ENCODE measurements around the gene GULP1.
A peak's percentile ranks its signal among the peaks of the same experiment; 100 is the strongest.
"Not testable (repeated sequence)": the region's sequence is repeated elsewhere in the genome, so short reads cannot be mapped to it uniquely, and the experiment has no call there.

GULP1 gene

GRCh38 chr2:188492751-188493150, 201.1 kb downstream of the GULP1 start:
- DNase-seq, result no peak

- no peak for DNase-seq
Measured at GRCh38 chr2:188494906-188495305, 203.2 kb downstream of the GULP1 start.

GRCh38 chr2:188495969-188496431, 204.3 kb downstream of the GULP1 start:
- no peak for DNase-seq

GRCh38 chr2:188497726-188498125, 206.1 kb downstream of the GULP1 start:
- DNase-seq, result no peak

GRCh38 chr2:188503975-188504374, 212.3 kb downstream of the GULP1 start:
- no peak for DNase-seq

GRCh38 chr2:188506843-188507242, 215.2 kb downstream of the GULP1 start:
- no peak for DNase-seq

- no peak for DNase-seq
Measured at GRCh38 chr2:188511346-188511745, 219.7 kb downstream of the GULP1 start.

- DNase-seq, result no peak
Measured at GRCh38 chr2:188512456-188512855, 220.8 kb downstream of the GULP1 start.

GRCh38 chr2:188515918-188516317, 224.2 kb downstream of the GULP1 start:
- no peak for DNase-seq

- no peak for DNase-seq
Measured at GRCh38 chr2:188517549-188518215, 226.0 kb downstream of the GULP1 start.

GRCh38 chr2:188518381-188518780, 226.7 kb downstream of the GULP1 start:
- DNase-seq, result no peak

- DNase-seq, result no peak
Measured at GRCh38 chr2:188519136-188519535, 227.5 kb downstream of the GULP1 start.

GRCh38 chr2:188522517-188522916, 230.8 kb downstream of the GULP1 start:
- no peak for DNase-seq

GRCh38 chr2:188523919-188524318, 232.2 kb downstream of the GULP1 start:
- no peak for DNase-seq

- DNase-seq, result peak; percentile 30
Measured at GRCh38 chr2:188524519-188525113, 232.9 kb downstream of the GULP1 start.

GRCh38 chr2:188526701-188527100, 235.0 kb downstream of the GULP1 start:
- no peak for DNase-seq

GRCh38 chr2:188527141-188527540, 235.5 kb downstream of the GULP1 start:
- no peak for DNase-seq

GRCh38 chr2:188527581-188527993, 235.9 kb downstream of the GULP1 start:
- no peak for DNase-seq

GRCh38 chr2:188529710-188530109, 238.0 kb downstream of the GULP1 start:
- DNase-seq, result no peak

GRCh38 chr2:188534875-188535274, 243.2 kb downstream of the GULP1 start:
- DNase-seq, result no peak

GRCh38 chr2:188551671-188552070, 260.0 kb downstream of the GULP1 start:
- DNase-seq, result no peak

GRCh38 chr2:188557081-188557480, 265.4 kb downstream of the GULP1 start:
- DNase-seq, result no peak

- not testable (repeated sequence) for DNase-seq
Measured at GRCh38 chr2:188559455-188559854, 267.8 kb downstream of the GULP1 start.

- no peak for DNase-seq
Measured at GRCh38 chr2:188561473-188561979, 269.9 kb downstream of the GULP1 start.
